Neuronal stem cell (in vitro differentiated cells): ENCODE data around the gene ADM2.
A peak's percentile ranks its signal among the peaks of the same experiment; 100 is the strongest.

Experiments used
- DNase-seq: peaks from one replicate; pipeline ENCODE4 v3.0.0-alpha.2; 2013; ENCODE audit warnings: low spot score
- H2AFZ ChIP-seq: one replicate; pipeline ENCODE4 v1.6.1; 2013; ENCODE audit warnings: mild to moderate bottlenecking, low read length, inconsistent platforms
- H2AK5ac ChIP-seq: 2 replicates; pipeline ENCODE4 v1.6.1; 2013; ENCODE audit warnings: low read depth, mild to moderate bottlenecking, inconsistent platforms, low read length, moderate library complexity, mixed read lengths
- H2BK120ac ChIP-seq: 2 replicates; pipeline ENCODE4 v1.6.1; 2013; ENCODE audit warnings: low read depth, mild to moderate bottlenecking, inconsistent platforms, low read length, moderate library complexity, mixed read lengths
- H2BK12ac ChIP-seq: one replicate; pipeline ENCODE4 v1.6.1; 2013; ENCODE audit warnings: low read length, inconsistent platforms
- H2BK15ac ChIP-seq: 2 replicates; pipeline ENCODE4 v1.6.1; 2013; ENCODE audit warnings: mild to moderate bottlenecking, low read length, inconsistent platforms, mixed read lengths
- H2BK5ac ChIP-seq: one replicate; pipeline ENCODE4 v1.6.1; 2013; ENCODE audit warnings: inconsistent platforms, mild to moderate bottlenecking, low read length, moderate library complexity
- H3K14ac ChIP-seq: one replicate; pipeline ENCODE4 v1.6.1; 2013; ENCODE audit warnings: low read length, inconsistent platforms
- H3K18ac ChIP-seq: 2 replicates; pipeline ENCODE4 v1.6.1; 2013; ENCODE audit warnings: low read length, inconsistent platforms
- H3K23ac ChIP-seq: 2 replicates; pipeline ENCODE4 v1.6.1; 2013; ENCODE audit warnings: low read depth, mild to moderate bottlenecking, mixed read lengths, low read length, inconsistent platforms; ENCODE audit not compliant: poor library complexity
- H3K27ac ChIP-seq: replicated peaks from 3 replicates; pipeline ENCODE4 v1.5.1; 2013; ENCODE audit warnings: low read length, inconsistent platforms
- H3K27me3 ChIP-seq, 3 experiments: 2 replicates each; pipeline ENCODE4 v1.6.1; 2013; ENCODE audit warnings: low read length in 3 of 3, mild to moderate bottlenecking in 2 of 3, inconsistent platforms in 1 of 3, low read depth in 1 of 3, mixed read lengths in 1 of 3, moderate library complexity in 1 of 3; ENCODE audit not compliant: control insufficient read depth in 3 of 3, insufficient read depth in 3 of 3
- H3K36me3 ChIP-seq, 2 donors: replicated peaks in 1 of 2; 2 replicates each; pipeline ENCODE4 v1.6.1; 2013; ENCODE audit warnings: low read length in 2 of 2; ENCODE audit not compliant: control insufficient read depth in 2 of 2, insufficient read depth in 2 of 2
- H3K4ac ChIP-seq: 2 replicates; pipeline ENCODE4 v1.6.1; 2013; ENCODE audit warnings: inconsistent platforms, mild to moderate bottlenecking, low read length, moderate library complexity
- H3K4me1 ChIP-seq, 2 donors: 1 replicate in 1 of 2; 2 replicates in 1 of 2; pipeline ENCODE4 v1.6.1; 2013; ENCODE audit warnings: low read length in 2 of 2, low read depth in 1 of 2; ENCODE audit not compliant: control insufficient read depth in 2 of 2, insufficient read depth in 1 of 2
- H3K4me2 ChIP-seq: one replicate; pipeline ENCODE4 v1.6.1; 2013; ENCODE audit warnings: mild to moderate bottlenecking, low read length, inconsistent platforms; ENCODE audit not compliant: insufficient read depth, poor library complexity, severe bottlenecking
- H3K4me3 ChIP-seq, 2 donors: 2 replicates each; pipeline ENCODE4 v1.5.1; 2013; ENCODE audit warnings: low read length in 2 of 2, mild to moderate bottlenecking in 2 of 2, inconsistent platforms in 1 of 2, moderate library complexity in 1 of 2
- H3K79me1 ChIP-seq: one replicate; pipeline ENCODE4 v1.6.1; 2013; ENCODE audit warnings: low read depth, mild to moderate bottlenecking, inconsistent platforms, low read length, moderate library complexity
- H3K9ac ChIP-seq: one replicate; pipeline ENCODE4 v1.6.1; 2013; ENCODE audit warnings: mild to moderate bottlenecking, low read depth, low read length, inconsistent platforms; ENCODE audit not compliant: poor library complexity
- H3K9me3 ChIP-seq, 2 donors: replicated peaks in 1 of 2; 2 replicates each; pipeline versions ENCODE3 to v1.6.1; 2013; ENCODE audit warnings: low read length in 2 of 2, mild to moderate bottlenecking in 2 of 2, inconsistent platforms in 1 of 2, low read depth in 1 of 2, mixed read lengths in 1 of 2, moderate library complexity in 1 of 2; ENCODE audit not compliant: control insufficient read depth in 2 of 2, insufficient read depth in 1 of 2
- H4K8ac ChIP-seq: one replicate; pipeline ENCODE4 v1.6.1; 2013; ENCODE audit warnings: low read depth, mild to moderate bottlenecking, inconsistent platforms, low read length, moderate library complexity
- H4K91ac ChIP-seq: one replicate; pipeline ENCODE4 v1.6.1; 2013; ENCODE audit warnings: low read length, low read depth, mild to moderate bottlenecking, inconsistent platforms; ENCODE audit not compliant: poor library complexity
- WGBS, 2 donors: extraction: QIAGEN DNeasy Blood & Tissue Kit; methylation state at CpG; one replicate each; pipeline ENCODE4 v1.1.7; 2013; ENCODE audit warnings: missing lambda C conversion rate in 2 of 2, mixed read lengths in 1 of 2; ENCODE audit not compliant: insufficient read length in 2 of 2, insufficient replicate concordance in 1 of 2; ENCODE audit errors: extremely low coverage in 2 of 2; 5-methylcytosine and 5-hydroxymethylcytosine counted together

The ADM2 gene

GRCh38 chr22:50525104-50525857, 43.9 kb downstream of the ADM2 start, which contains the start of gene SCO2:
Gene SCO2 (minus strand): TSS chr22:50525598. CDS start chr22:50524411, 1,187 bp downstream.
- H3K9ac ChIP-seq: peak within 1 kb of the TSS; percentile 97
- peak within 1 kb of the TSS; percentile 75 for H2BK15ac ChIP-seq
- peak within 1 kb of the TSS; percentile 82 for H2BK5ac ChIP-seq
- H2AFZ ChIP-seq: peak within 1 kb of the TSS; percentile 98
- H3K27me3 ChIP-seq: peaks cover 2 to 17% (median 8%) of the 10 kb centered on the region in 3 experiments
- peak within 1 kb of the TSS; percentile 95 for H3K18ac ChIP-seq
- H3K27ac ChIP-seq: peak within 1 kb of the TSS; percentile 89
- H4K91ac ChIP-seq: no peak within 1 kb of the TSS
- WGBS, 2 donors: no CpG with 5 or more reads among the region's 84 CpGs
- peak within 1 kb of the TSS; percentile 88 for H2AK5ac ChIP-seq
- H3K4me3 ChIP-seq: peak within 1 kb of the TSS; percentile 84 to 91
- peak within 1 kb of the TSS; percentile 80 for H3K23ac ChIP-seq
- peaks cover 35 to 44% of the 10 kb centered on the region in 2 donors for H3K36me3 ChIP-seq
- peaks cover 11 to 17% of the 10 kb centered on the region in 2 donors for H3K4me1 ChIP-seq
- H4K8ac ChIP-seq: peak within 1 kb of the TSS; percentile 65
- H3K9me3 ChIP-seq: peaks cover 6 to 11% of the 10 kb centered on the region in 2 donors
- DNase-seq: peak; percentile 98
- peaks cover 12% of the 10 kb centered on the region for H3K79me1 ChIP-seq
- no peak within 1 kb of the TSS for H2BK12ac ChIP-seq
- H3K4me2 ChIP-seq: peak within 1 kb of the TSS; percentile 94
- no peak within 1 kb of the TSS for H2BK120ac ChIP-seq
- H3K4ac ChIP-seq: peak within 1 kb of the TSS; percentile 69
- H3K14ac ChIP-seq: peak within 1 kb of the TSS; percentile 98

GRCh38 chr22:50525858-50526107, 44.4 kb downstream of the ADM2 start:
- Histone ChIP-seq H2AFZ (peak overlapping the region; percentile 98), H3K27ac (peak overlapping the region; percentile 89), H2BK12ac (no peak overlapping the region), H2AK5ac (peak overlapping the region; percentile 46), H3K9me3 (peaks cover 8 to 15% of the 10 kb centered on the region in 2 donors), H3K9ac (peak overlapping the region; percentile 97), H4K8ac (no peak overlapping the region), H3K36me3 (peaks cover 35 to 42% of the 10 kb centered on the region in 2 donors), H3K4ac (no peak overlapping the region), H3K27me3 (peaks cover 5 to 22% (median 11%) of the 10 kb centered on the region in 3 experiments), H2BK120ac (no peak overlapping the region), H2BK5ac (peak overlapping the region; percentile 82), H3K23ac (peak overlapping the region; percentile 80), H3K4me3 (peak overlapping the region; percentile 84 to 91), H3K4me2 (peak overlapping the region; percentile 94), H3K18ac (peak overlapping the region; percentile 95), H3K4me1 (peaks cover 13 to 17% of the 10 kb centered on the region in 2 donors), H3K14ac (peak overlapping the region; percentile 98), H4K91ac (no peak overlapping the region), H3K79me1 (peaks cover 12% of the 10 kb centered on the region), H2BK15ac (peak overlapping the region; percentile 75)
- no peak for DNase-seq
- no CpG with 5 or more reads among the region's 33 CpGs for WGBS, 2 donors

- peaks cover 12% of the 10 kb centered on the region for H3K79me1 ChIP-seq
- peaks cover 10 to 27% (median 14%) of the 10 kb centered on the region in 3 experiments for H3K27me3 ChIP-seq
- no peak overlapping the region for H4K8ac ChIP-seq
- peak overlapping the region; percentile 69 for H3K4ac ChIP-seq
- peak overlapping the region; percentile 95 for H3K18ac ChIP-seq
- peak overlapping the region; percentile 75 for H2BK15ac ChIP-seq
- peaks cover 8 to 20% of the 10 kb centered on the region in 2 donors for H3K9me3 ChIP-seq
- peaks cover 30 to 38% of the 10 kb centered on the region in 2 donors for H3K36me3 ChIP-seq
- peak overlapping the region; percentile 97 for H3K9ac ChIP-seq
- H2BK5ac ChIP-seq: peak overlapping the region; percentile 82
- no peak overlapping the region for H4K91ac ChIP-seq
- H3K27ac ChIP-seq: peak overlapping the region; percentile 89
- no CpG with 5 or more reads among the region's 77 CpGs for WGBS, 2 donors
- H2AFZ ChIP-seq: peak overlapping the region; percentile 98
- H2BK12ac ChIP-seq: no peak overlapping the region
- peak overlapping the region; percentile 84 to 91 for H3K4me3 ChIP-seq
- H3K23ac ChIP-seq: peak overlapping the region; percentile 80
- peak overlapping the region; percentile 72 for H2AK5ac ChIP-seq
- H3K4me2 ChIP-seq: peak overlapping the region; percentile 94
- peaks cover 17% of the 10 kb centered on the region in 2 donors for H3K4me1 ChIP-seq
- H2BK120ac ChIP-seq: no peak overlapping the region
- peak overlapping the region; percentile 98 for H3K14ac ChIP-seq
- DNase-seq: peak; percentile 75
Measured at GRCh38 chr22:50526108-50526833, 44.9 kb downstream of the ADM2 start.
